Activated CD4-positive, CD25-positive, alpha-beta regulatory T cell treated with anti-CD3 and anti-CD28 coated beads, Interleukin-2, amount 50 U/mL, for 24 hours (primary cell): ENCODE data around the gene TNFSF13B.
"Not testable (repeated sequence)": the region's sequence is repeated elsewhere in the genome, so short reads cannot be mapped to it uniquely, and the experiment has no call there.

Experiments used
- ATAC-seq, 2 donors: fragments of 150-1000 bp; cut with Tn5 transposase; one replicate each; pipeline ENCODE4 v1.10.0; 2021; ENCODE audit warnings: mild to moderate bottlenecking in 1 of 2, moderate library complexity in 1 of 2

The TNFSF13B gene, protein sequence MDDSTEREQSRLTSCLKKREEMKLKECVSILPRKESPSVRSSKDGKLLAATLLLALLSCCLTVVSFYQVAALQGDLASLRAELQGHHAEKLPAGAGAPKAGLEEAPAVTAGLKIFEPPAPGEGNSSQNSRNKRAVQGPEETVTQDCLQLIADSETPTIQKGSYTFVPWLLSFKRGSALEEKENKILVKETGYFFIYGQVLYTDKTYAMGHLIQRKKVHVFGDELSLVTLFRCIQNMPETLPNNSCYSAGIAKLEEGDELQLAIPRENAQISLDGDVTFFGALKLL

DNA sequence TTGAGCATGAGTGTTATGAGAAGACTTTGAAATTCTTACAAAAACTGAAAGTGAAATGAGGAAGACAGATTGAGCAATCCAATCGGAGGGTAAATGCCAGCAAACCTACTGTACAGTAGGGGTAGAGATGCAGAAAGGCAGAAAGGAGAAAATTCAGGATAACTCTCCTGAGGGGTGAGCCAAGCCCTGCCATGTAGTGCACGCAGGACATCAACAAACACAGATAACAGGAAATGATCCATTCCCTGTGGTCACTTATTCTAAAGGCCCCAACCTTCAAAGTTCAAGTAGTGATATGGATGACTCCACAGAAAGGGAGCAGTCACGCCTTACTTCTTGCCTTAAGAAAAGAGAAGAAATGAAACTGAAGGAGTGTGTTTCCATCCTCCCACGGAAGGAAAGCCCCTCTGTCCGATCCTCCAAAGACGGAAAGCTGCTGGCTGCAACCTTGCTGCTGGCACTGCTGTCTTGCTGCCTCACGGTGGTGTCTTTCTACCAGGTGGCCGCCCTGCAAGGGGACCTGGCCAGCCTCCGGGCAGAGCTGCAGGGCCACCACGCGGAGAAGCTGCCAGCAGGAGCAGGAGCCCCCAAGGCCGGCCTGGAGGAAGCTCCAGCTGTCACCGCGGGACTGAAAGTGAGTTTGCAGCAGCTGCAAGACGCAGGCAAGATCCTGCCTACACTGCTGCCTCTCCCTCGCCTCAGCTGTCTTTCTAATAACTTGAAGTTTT, at the start of gene TNFSF13B:
Gene TNFSF13B (plus strand): TSS at position 118 of the 728 bp plus-strand sequence. CDS start 178 bp downstream, at position 296.
- peak; percentile 66 to 74 for ATAC-seq

DNA sequence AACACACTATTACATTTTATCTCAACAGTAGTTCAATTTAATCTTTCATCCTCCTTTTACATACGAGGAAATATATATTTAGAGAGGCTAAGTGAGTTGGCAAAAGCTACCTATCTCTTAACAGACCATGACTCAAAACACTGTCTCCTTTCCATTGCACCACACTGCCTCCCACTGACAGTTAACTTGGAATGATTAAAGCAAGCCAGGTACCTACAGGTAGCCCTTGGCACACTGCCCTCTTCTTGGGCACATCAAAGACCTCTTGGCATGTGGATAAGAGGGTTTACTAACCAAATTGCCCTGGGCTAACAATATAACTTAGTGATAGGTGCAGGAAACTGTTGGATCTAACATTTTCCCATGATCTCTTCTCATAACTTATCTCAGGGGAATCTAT, 49.5 kb upstream of the TNFSF13B start:
- no peak for ATAC-seq

GRCh38 chr13:108223687-108224503, 45.6 kb upstream of the TNFSF13B start:
- ATAC-seq = no peak

DNA sequence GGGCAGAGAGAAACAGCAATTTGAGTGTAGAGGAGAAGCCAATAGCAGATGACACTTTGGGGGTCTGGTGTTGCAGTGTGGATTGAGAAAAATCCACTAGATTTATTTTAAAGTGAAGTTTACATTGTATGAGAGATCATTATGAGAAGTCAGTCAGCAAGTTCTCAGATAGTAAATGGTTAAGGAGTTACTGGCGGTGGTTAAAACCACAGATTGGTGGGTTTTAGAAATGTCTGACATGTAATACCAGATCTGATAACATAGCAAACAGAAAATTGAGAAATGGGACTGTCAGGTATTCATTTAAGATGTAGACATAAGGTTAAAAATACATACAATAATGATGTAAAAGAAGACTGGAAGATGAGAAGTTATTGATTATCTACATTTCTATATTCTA, 44.1 kb upstream of the TNFSF13B start:
- ATAC-seq = peak; percentile 44 to 77

DNA sequence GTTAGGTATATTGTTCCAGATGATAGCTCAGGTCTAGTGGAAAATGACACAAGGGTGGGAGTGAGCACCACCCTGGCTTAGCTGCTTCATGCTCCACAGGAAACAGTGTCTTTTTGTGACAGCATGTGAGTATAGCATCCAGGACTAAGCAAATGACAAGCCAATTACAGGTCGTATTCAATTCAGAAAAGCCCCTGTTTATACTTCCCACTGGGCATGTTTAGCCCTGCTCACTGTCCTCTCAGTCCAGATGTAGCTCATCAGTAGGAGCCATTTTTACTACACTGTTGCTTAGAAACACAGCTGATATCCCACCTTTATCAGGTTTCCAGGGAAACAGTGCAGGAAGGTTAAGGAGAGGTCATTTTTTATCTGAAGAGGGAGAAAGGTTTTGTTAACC, 43.3 kb upstream of the TNFSF13B start:
- peak; percentile 19 to 48 for ATAC-seq

DNA sequence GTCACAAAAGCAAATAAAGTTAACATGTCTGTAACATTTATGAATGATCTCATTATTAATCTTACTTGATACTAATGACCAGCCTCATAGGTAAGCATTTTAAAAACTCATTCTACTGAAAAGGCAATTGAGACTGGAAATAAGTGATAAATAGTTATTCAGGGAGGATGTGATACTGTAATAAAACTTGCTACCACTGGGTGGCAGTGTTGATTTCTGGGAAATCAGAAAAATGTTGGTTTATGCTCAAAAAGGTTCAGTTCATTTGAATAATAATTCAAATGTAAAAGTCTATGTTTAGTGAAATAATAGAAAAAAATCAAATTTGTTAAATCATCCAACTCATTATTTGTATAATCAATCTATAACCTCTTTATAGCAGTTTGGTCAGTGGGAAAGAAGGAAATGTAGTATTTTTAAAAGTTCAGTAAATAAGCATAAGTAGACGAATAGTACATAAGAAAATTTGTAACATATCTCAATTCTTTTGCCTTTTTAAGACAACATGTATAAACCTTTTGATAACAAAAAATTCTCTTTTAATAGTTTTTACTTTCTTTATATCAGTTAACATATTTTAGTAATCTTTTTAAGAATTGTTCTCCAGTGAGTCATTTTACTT, 41.8 kb upstream of the TNFSF13B start:
- ATAC-seq = no peak

DNA sequence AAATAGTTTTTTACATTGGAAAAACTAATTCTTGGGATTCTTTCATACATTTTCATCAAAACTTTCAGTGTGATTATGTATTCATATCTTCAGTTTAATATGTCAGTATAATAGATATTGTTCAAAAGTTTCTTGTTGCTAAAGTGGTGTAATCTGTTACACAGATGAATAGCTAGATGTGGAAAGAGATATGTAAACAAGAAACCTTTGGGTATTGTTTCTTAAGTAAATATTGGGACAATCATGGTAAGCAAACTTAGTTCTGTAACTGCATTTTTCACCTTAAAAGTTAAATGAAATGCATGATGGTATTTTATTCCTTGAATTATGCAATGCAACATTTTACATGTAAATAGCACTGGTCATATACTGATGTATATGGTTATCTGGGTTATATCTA, 39.1 kb upstream of the TNFSF13B start:
- no peak for ATAC-seq

- ATAC-seq = no peak
Measured at GRCh38 chr13:108249150-108249549, 20.4 kb upstream of the TNFSF13B start.

DNA sequence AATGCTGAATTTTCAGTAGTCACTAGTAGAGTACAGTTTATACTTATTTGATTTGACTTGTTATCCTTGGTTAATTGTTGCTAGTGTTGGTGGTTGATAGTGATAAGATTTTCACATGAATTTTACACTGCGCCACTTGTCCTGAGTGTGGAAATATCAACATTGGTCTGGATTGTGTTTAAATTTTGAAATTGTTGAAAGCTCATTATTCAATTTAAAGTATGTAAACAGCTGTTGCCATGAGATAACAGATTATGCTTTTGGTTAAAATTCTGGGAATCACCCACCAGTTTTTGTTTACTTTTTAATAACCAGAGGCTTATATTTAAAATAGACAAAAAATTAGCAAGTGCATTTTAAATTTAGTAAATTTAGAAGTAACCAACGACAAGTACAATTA, 12.3 kb upstream of the TNFSF13B start:
- no peak for ATAC-seq

GRCh38 chr13:108263621-108264355, 5.7 kb upstream of the TNFSF13B start:
- no peak for ATAC-seq

DNA sequence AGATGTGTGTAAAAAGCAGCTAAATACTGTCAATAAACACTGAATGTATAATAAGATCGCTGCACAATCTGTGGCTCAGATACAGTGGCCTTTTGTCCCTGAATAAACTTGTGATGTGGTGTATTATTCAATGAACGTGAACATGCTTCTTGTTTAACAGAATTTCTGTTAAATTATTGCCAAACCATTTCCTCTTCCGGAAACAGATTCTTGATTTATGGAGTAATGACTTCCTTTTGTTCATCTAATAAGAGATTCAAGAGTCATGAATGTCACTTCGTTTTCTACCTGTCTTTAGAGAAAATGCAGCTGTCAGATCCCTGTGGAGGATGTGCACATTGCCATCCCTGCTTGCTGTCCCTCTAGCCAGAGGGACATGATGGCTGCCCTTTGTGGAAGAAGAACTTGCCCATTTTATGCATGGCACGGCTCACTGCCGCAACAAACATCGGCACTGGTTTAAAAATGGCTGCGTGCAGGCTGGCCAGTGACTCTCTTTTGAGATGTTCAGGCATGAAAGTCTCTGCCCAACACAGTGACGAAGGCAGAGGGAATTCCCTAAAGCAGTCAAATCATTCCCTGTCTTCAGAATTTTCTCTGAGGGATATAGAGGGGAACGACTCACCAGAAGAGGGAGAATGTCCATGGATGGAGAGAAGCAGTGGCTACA, 3.1 kb upstream of the TNFSF13B start:
- ATAC-seq = no peak

DNA sequence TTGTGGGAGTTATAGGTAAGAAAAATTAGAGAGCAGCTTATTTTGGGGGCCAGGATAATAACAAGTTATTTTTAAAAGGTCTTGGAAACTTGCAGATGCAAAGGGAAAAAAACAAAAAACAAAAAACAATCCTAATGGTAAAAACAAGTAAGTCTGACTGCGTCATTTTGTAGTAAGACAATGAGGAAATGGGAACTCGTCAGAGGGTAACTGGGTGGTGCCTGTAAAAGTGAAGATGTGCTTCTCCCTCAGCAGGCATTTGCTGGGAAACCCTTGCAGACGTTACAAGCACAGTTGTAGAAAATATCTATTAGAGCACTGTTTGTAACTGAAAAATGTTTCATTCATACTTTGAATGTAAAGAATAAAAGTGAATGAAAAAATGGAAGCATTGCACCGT, 2.2 kb upstream of the TNFSF13B start:
- ATAC-seq = no peak

- ATAC-seq = not testable (repeated sequence)
Measured at GRCh38 chr13:108267855-108268254, 1.7 kb upstream of the TNFSF13B start.

- no peak for ATAC-seq
Measured at GRCh38 chr13:108268466-108269112, 929 bp upstream of the TNFSF13B start.

DNA sequence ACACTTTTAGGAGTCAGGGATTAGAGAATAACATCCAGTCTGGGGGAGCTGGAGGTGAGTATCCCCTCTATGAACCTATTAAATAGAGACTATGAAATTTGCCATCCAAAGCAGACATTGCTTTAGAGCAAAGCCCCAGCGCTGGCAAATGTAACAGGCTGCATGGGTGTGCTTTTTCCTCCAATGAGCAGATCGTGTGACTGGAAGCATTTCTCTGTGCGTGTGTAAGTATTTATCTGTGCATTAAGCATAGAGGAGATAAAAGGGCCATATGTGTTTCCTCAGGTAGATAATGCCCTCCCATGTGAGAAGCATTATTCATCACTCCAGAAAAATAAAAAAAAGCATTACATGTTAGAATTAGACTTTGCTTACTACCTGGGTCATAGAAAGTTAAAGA, 924 bp downstream of the TNFSF13B start:
- no peak for ATAC-seq

DNA sequence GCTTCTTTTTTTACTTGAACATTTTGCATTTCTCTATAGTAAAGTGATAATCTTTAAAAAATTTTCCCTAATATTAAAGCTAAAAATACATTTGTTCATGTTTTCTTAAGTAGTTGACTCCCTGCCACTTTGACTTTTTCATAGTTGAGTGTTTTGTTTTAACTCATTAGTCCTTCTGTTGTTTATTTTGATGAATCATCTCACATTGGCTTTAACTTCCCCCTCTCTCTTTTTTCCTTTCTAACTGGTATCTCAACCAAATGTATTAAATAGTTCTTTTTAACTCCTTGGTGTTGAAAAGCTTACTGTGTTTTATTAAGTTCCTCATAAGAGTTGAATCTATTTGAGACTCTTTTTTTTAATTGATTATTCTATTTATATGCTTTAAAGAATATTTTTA, 2.8 kb downstream of the TNFSF13B start:
- no peak for ATAC-seq

DNA sequence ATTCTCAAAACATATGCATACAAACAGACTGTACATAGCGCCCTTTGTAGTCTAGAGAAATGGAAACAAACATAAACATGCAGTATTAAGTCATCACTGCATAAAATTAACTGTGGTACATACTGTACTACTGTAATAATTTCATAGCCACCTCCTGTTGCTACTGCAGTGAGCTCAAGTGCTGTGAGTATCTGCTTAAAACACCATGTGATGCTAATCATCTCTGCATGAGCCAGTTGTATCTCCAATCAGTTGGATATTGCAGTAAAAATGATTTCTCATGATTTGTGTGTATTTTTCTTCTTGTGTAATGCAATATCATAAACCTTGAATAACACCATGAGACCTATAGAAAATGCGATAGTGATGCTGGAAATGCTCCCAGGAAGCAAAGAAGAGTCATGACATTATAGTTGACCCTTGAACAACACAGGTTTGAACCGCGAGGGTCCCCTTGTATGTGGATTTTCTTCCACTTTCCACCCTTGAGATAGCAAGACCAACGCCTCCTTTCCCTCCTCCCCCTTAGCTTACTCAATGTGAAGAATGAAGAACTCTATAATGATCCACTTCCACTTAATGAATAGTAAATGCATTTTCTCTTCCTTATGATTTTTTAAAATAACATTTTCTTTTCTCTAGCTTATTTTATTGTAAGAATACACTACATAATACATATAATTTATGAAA, 4.1 kb downstream of the TNFSF13B start:
- ATAC-seq = no peak

DNA sequence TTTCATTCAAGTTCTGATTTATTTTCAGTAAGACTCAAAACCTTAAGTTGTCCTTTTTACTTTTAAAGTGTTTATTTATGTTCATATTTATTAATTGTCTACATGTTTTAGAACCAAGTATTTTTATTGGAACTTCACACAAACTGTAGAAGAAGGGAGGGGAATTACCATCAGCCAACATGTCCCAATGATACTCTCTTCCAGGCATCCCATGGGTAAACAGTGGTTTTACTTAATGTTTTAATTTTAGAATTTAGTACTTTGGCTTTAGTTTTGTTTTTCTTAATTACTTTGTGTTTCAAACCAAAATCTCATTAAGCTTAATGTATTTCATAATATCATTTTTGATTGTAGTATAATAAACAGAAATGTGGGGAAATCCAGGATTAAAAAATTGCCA, 5.2 kb downstream of the TNFSF13B start:
- ATAC-seq = no peak

DNA sequence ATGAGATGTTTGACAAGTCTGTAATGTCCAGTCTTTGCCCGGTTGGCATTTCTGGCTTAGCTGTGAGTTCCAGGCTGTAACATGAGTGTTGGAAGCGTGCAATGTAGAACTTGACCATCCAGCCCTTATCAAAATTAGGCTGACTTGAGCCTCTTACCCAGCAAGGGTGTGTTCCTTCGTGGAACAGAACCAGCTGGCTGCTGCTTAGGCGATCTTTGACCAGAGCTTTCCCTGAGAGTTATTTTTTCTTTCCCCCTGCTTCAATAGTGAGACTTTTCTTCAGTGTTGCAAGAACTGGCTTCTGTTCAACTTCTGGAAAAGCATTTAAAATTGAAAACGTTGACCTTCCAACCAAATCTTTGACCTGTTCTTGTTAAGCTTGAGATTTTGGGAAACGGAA, 6.5 kb downstream of the TNFSF13B start:
- ATAC-seq = no peak

DNA sequence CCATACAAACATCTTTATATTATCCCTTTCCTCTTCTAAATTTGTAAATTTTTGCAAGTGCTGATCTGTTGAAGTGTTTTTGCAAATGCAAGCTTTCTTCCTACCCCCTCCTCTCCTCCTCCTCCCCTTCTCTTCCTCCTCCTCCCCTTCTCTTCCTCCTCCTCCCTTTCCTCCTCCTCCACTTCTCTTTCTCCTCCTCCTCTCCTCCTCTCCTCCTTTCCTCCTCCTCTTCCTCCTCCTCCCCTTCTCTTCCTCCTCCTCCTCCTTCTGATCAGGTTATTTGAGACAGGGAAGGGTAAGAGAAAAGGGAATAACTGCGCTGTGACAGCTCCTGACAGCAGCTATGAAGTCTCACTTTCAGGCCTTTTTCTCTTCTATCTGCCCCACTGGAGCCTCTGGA, 8.9 kb downstream of the TNFSF13B start:
- no peak for ATAC-seq

DNA sequence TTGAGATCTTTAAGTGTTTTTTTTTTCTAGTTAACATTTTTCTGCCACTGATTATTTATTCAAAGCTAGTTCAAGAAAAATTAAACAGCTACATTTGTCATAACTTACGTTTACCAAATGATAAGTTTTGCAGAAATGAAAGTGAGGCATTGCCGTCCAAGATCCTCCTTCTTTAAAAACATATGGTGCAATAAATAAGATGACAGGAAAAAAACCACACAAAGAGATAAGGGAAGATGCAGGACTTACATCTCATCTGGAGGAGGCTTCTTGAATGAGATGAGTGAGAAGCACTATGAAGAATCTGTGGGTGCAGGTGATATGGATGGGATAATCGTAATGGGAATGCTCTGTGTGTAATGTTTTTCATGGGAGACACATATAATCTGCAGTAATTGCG, 12.4 kb downstream of the TNFSF13B start:
- ATAC-seq = no peak
